Umbilical cord (tissue), 2 donors: ENCODE data around the gene TJP2. TPM values are rescaled to one million over a fixed set of nuclear protein-coding genes. Genes with fewer than 3 reads are reported as not detected.
A peak's percentile ranks its signal among the peaks of the same experiment; 100 is the strongest.
"Not testable (repeated sequence)": the region's sequence is repeated elsewhere in the genome, so short reads cannot be mapped to it uniquely, and the experiment has no call there.

Source experiments
- DNase-seq: peaks from one replicate; pipeline ENCODE4 v3.0.0-alpha.2; 2015; ENCODE audit warnings: low spot score
- total RNA-seq: library from RNA; depleted of rRNA; stranded (reverse); fragments of >200 nt; gene quantifications from one replicate; pipeline ENCODE4 v1.2.3, GENCODE V29; 2014; ENCODE audit warnings: low replicate concordance; ENCODE audit not compliant: insufficient read depth

Gene TJP2
- total RNA-seq, 1 donor from 2014 or later: 35.9 TPM

DNA sequence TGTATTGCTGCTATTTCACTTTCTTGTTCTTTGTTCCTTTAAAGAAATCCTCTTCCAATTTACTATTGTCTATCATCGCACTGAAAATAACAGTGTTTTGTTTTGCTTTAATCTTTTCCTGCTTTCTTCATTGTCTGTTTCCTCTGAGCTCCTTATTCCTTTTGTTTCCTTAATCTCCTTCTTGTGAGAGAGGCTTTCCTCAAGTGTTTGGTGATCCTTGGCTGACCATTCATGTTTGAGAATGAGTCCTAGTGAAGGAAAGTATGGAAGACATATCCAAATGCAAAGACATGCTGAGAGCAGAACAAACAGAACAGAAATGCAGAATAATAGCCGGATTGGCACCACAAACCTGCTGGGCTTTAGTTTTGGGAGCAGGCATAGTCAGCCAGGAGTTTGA, 108.9 kb downstream of the TJP2 start:
- DNase-seq: no peak

DNA sequence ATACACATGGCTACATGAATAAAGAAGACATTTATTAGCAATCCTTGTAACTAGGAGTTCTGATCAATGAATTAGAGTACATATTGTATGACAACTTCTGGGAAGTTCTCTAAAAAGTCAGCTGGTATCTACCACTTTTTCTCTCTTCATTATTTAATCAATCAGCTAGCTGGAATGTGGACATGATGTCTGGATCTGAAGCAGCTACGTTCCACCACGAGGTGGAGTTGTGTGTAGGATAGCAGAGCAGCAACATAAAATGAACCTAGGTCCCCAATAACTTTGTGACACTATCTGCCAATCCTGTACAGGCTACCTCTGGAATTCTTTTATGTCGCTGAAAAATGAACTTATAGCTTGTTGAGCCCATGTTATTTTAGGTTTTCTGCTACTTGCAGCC, 118.0 kb downstream of the TJP2 start:
- DNase-seq: no peak

DNA sequence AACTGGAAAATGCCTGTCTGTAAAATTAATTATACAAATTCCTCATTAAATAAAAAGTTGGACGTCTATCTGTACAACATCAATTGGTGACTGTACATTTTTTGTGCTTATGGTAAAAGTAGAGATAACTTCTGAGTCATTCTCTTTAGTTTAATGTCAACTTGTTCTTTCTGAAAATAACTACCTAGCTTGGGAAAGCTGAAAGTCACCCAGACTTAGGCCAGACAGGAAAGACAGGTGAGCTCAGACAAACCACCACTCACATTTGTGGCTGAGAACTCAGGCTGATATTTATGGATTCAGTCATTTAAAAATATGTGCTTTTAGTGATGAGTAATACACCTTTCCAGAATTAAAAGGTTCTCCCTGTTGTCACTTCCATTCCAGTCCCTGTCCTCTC, 119.1 kb downstream of the TJP2 start:
- peak; percentile 55 for DNase-seq

DNA sequence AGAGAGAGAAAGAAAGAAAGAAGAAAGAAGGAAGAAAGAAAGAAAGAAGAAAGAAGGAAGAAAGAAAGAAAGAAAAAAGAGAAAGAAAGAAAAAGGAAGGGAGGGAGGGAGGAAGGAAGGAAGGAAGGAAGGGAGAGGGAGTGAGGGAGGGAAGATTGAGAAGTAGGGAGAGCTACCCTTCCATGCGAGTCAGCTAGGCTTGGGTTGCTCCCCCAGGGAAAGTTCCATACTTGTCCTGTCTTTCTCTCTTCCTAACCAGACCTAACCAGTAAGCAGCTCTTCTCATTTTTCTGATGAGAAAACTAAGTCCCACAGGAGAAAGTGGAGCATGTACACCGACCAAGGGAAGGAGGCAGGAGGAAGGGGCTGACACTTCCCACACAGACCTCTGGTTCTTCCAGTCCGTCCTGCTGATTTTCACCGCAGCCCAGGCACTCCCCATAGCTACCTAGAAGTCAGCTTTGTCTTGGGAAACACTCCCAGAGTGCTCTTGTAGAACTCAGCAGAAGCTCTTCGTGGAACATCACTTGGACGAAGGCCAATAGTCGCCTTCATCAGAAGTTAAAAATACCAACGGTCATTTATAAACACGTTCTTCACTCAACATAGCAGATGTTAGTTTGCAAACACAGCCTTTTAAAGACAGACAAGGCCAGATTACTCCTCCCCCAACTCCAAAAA, 121.9 kb downstream of the TJP2 start:
- DNase-seq: peak; percentile 66

DNA sequence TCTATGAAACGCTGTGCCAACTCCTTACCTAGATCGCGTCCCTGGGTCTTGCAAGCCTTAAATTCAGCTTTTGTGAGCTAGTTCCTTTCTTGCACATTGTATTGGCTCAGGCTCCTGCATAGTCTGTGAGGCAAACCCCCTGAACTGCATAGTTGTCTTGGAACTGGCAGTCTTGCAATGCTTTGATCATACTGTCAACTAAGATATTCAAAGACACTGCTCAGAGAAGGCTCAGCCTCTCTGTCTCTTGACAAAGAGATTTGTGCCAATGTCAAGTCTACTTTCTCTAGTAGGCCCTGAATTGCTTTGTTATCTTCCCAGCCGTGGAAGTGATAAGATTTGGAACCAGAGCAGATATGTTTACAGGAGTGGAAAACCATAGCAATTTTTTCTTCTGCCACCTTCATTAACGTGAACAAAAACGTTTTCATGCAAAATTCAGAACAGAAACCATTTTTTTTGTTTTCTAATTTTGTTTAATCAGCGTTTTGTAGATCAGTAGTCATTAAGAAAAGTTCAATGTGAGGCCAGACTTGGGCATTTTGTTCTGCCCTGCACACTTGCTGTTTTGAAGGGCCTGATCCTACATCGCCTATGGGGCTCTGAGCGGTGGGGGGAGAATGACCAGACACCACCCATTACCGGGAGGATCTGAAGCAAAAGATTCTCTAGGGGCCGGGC, 123.4 kb downstream of the TJP2 start:
- peak; percentile 40 for DNase-seq

DNA sequence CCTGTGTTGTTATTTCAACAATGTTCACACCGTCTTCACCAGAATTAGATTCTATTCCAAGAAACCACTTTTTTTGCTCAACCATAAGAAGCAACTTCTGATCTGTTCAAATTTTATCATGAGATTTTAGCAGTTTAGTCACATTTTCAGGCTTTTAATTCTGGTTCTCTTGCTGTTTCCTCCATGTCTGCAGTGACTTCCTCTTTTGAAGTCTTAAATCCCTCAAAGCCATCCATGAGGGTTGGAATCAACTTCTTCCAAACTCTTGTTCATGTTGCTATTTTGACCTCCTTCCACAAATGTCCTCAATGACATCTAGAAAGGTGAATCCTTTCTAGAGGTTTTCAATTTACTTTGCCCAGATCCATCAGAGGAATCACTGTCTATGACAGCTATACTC, 125.2 kb downstream of the TJP2 start:
- DNase-seq: no peak

DNA sequence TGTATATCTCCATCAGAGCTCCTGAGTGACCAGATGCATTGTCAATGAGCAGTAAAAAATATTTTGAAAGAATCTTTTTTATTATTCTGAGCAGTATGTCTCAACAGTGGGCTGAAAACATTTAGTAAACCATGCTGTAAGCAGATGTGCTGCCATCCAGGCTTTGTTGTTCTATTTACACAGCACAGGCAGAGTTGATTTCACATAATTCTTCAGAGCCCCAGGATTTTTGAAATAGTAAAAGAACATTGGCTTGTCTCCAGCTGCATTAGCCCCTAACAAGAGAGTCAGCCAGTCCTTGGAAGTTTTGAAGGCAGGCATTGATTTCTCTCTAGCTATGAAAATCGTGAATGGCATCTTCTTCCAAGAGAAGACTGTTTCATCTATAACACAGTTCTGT, 125.7 kb downstream of the TJP2 start:
- peak; percentile 64 for DNase-seq

DNA sequence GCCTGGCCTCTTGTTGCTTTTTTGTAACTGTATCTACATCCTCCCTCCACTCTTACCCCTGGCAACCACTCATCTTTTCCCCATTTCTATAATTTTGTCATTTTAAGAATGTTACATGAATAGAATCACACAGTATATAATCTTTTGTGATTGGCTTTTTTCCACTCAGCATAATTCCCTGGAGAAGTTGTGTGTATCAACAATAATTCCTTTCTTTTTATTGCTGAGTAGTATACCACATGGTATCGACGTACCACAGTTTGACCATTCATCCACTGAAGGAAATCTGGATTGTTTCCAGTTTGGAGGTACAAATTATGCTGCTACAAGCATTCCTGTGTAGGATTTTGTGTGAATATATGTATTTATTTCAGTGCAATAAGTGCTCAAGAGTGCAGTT, 129.3 kb downstream of the TJP2 start:
- no peak for DNase-seq

DNA sequence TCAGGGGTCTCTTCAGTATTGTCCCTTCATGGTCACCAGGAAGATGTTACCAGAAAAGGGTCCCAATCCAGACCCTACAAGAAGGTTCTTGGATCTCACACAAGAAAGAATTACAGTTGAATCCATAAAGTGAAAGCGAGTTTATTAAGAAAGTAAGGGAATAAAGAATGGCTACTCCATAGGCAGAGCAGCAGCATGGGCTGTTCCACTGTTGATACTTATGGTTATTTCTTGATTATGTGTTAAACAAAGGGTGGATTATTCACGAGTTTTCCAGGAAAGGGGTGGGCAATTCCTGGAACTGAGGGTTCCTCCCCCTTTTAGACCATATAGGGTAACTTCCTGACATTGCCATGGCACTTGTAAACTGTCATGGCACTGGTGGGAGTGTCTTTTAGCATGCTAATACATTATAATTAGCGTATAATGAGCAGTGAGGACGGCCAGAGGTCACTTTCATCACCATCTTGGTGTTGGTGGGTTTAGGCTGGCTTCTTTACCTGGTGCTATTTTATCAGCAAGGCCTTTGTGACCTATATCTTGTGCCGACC, 132.9 kb downstream of the TJP2 start:
- not testable (repeated sequence) for DNase-seq

DNA sequence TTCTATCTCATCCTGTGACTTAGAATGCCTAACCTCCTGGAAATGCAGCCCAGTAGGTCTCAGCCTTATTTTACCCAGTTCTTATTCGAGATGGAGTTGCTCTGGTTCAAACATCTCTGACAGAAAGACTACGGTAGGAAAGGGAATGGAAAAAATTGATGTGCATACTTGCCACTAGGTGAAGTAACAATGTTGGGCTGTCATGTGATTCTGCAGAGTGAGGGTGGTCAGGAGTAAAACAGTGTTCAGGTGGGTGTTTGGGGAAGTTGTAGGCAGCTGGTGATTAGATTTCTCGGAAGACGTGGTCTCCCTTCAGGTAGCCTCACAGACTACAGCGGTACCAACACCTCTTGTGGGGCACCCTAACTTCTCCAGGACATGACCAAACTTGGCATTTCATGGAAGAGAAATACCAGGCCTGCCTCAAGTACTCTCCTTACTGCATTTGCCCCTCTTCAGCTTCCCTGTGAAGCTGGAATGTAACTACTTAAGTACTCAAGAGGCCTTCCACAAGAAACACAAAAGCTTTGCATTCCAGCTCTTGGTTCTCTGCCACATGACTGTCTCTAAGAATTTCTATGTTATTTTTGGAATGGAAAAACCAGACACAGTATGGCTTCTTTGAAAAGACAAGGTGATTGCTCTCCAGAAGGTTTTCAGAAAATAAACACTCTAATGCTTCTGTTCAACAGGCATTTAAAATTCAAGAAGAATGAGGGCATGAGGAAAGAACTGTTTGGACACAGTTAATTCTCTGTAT, 133.5 kb downstream of the TJP2 start:
- DNase-seq: peak; percentile 85

DNA sequence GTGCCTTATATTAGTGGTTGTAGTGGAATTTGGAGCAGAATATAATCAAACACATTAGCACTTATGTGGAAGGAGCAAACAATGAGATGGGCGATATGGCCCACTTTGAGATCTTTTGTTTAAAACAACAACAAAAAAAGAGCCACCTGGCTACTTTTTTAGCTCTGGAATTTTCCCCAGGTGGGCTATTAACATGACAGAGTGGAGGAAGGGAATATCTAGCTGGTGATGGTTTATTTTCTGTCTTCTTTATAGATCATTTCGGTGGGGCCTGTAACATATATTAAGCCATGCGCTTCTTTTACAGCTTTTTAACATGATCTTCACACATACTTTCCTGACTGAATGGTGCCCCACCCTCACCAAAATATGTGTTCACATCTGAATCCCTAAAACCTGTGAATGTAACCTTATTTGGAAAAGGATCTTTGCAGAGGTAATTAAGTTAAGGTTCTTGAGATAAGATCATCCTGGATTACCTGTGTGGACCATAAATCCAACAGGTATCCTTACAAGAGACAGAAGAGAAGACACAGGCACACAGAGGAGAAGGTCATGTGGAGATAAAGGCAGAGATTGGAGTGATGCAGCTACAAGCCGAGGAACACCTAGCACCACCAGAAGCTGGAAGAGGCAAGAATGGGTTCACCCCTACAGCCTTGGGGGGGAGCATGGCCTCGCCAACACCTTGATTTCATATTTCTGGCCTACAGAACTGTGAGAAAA, 134.3 kb downstream of the TJP2 start:
- no peak for DNase-seq

DNA sequence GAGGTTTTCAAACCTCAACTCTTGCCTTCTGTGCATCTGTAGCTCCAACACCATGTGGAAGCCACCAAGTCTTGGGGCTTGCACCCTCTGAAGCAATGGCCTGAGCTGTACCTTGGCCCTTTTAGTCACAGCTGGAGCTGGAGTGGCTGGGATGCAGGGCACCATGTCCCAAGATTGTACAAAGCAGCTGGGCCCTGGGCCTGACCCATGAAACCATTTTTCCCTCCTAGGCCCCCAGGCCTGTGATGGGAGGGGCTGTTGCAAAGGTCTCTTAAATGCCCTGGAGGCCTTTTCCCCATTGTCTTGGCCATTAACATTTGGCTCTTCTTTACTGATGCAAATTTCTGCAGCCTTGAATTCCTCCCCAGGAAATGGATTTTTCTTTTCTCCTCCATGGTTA, 139.1 kb downstream of the TJP2 start:
- DNase-seq: no peak

DNA sequence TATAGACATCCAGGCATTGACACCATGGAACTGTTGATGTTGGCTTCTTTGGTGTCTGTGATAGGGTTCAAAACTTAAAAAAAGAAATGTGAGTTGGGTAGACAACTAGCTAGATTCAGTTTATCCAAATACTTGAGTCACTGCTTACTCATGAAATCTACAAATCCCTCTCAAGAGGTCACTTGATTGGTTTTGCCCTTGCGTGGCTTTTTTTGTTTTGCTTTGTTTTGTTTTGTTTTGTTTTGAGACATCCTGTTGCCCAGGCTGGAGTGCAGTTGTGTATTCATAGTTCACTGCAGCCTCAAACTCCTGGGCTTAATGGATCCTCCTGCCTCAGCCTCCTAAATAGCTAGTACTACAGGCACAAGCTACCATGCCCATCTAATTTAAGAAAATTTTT, 140.5 kb downstream of the TJP2 start:
- no peak for DNase-seq

DNA sequence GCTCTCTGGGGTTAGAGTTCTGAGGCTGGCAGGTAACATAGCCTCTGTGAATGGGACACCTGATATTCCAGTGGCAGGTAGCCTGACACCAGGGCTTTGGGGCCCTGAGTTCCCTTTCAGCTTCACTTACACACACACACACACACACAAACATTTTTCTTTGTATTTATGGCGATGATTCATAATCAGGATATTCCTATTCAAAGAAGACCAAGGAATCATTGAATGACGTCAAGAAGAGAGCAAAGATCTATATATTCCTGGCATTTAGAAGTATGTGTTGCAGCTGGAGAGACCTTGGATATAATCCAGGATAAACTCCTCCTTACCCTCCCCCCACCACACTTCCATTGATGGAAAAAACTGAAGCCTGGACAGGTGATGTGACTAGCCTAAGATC, 143.0 kb downstream of the TJP2 start:
- no peak for DNase-seq

DNA sequence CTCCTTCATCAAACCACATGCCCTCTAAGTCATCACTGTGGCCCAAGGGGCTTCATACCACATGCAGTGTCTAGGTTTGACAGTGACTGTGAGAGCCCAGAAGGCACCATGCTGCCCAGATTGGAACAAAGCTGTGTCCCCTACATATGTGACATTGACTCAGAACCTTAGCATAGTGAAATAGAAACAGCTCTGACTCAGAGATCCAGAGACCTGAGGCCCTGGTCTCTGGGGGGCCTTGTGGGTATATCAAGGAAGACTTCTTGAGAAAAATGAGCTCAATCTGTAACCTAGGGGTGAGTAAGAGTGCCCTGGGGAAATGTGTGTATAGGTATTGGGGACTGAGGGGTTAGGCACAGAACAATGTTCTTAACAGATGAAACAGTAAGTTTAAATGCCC, 143.8 kb downstream of the TJP2 start:
- DNase-seq: no peak

DNA sequence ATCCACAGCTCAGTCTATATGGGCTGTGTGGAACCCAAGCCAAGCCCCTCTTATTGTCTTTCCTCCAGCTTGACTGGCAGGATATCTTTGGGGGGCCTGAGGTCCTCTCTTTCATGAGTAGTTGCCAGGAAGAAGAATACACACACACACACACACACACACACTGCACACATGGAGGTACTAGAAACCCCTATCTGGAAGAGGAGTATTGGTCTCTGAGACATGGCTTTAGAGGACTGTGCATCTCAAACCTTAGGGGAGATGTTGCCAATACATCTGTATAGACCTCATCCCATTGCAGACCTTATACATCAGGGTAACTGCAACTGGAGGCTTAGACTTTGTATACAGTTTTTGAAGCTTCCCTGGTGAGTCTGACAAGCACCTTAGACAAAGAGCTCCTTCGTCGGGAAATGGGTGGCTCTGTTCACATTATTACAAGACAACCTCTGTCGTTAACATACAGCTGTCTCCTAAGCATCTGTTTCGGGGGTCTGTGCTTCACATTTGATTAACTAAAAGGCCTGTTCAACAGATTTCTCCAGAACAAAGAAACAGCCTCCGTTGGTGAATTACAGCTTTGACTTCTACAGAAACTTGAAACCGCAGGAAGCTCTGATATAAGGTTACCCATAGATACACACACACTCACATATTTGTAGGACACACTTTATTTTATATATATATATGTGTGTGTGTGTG, 145.4 kb downstream of the TJP2 start:
- DNase-seq: no peak

DNA sequence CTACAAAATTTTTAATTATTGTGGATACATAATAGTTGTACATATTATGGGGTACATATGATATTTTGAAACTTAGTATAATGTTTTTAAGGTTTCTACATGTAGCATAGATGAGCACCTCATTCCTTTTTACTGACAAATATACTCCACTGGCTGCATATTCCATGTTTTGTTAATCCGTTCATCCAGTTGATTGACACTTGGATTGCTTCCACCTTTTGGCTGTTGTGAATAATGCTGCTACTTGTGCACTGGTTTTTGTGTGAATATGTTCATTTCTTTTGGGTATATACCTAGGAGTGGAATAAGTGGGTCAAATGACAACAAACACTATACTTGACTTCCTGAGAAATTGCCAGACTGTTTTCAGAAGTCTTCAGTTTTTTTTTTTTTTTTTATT, 148.2 kb downstream of the TJP2 start:
- no peak for DNase-seq

DNA sequence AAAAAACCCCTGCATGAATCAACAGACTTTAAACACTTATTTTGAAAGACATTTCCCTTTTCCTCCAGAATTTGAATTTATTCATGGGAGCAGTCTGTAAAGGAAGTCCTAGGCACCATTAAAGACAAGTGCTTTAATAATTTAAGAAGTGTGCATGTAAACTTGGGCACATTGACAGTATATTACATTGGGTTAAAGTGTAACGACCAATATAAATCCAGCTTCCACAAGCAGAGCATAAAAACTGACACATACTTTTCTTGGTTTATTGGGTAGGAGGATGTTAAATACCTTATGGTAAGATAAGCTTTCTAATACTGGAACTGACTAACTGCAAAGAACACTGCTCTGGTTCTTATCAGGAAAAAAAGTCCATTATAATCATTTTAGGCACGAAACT, 149.8 kb downstream of the TJP2 start:
- DNase-seq: no peak
